A549 (cell line): ENCODE measurements around the gene PDGFRA.

Experiments used
- CTCF ChIP-seq: fragments of >200 bp; sonication (Bioruptor Twin); formaldehyde crosslinking; IDR thresholded peaks from 3 replicates; pipeline ENCODE4 v1.5.1; 2016
- ELK1 ChIP-seq: fragments of 150-350 bp; IDR thresholded peaks from 2 replicates; pipeline ENCODE4 v1.6.1; 2014; ENCODE audit warnings: low read depth, mild to moderate bottlenecking, low read length
- KDM1A ChIP-seq: fragments of 200-600 bp; sonication (generic); IDR thresholded peaks from 2 replicates; pipeline ENCODE4 v1.6.1; 2016; ENCODE audit warnings: low read depth, mild to moderate bottlenecking
- POLR2A ChIP-seq: IDR thresholded peaks from 2 replicates; pipeline ENCODE4 v1.6.1; 2012; ENCODE audit warnings: mild to moderate bottlenecking, low read length
- POLR2AphosphoS2 ChIP-seq: conservative IDR thresholded peaks from 2 replicates; pipeline ENCODE4 v1.6.1; 2012; ENCODE audit warnings: low read length, improper control_type of control experiment, inconsistent platforms
- RAD21 ChIP-seq, 2 experiments: fragments of >200 bp in 1 of 2; sonication (Bioruptor Twin) in 1 of 2; formaldehyde crosslinking in 1 of 2; IDR thresholded peaks in 1 of 2; conservative IDR thresholded peaks in 1 of 2; 2 replicates in 1 of 2; 3 replicates in 1 of 2; pipeline ENCODE4 v1.6.1; 2012 to 2018; ENCODE audit warnings: inconsistent platforms in 1 of 2
- RARB ChIP-seq: fragments of 250-450 bp; sonication (Bioruptor Pico); IDR thresholded peaks from 2 replicates; pipeline ENCODE4 v1.8.0; 2021; ENCODE audit warnings: mild to moderate bottlenecking, moderate library complexity
- RFX5 ChIP-seq: fragments of 450-650 bp; IDR thresholded peaks from 2 replicates; pipeline ENCODE4 v1.7.1; 2014; ENCODE audit warnings: antibody characterized with exemption, mild to moderate bottlenecking, moderate library complexity
- TF ChIP-seq, protein P1 (sequence below): fragments of 200-600 bp; sonication (generic); IDR thresholded peaks from 2 replicates; pipeline ENCODE4 v1.6.1; 2016; ENCODE audit warnings: antibody characterized with exemption, mild to moderate bottlenecking, moderate library complexity

GRCh38 chr4:54228961-54229501 lies at the start of gene PDGFRA:
- TF ChIP-seq CTCF, result no peak
- TF ChIP-seq RFX5, result no peak
- no peak for TF ChIP-seq POLR2A
- TF ChIP-seq ELK1, result no peak
- TF ChIP-seq KDM1A, result no peak
- TF ChIP-seq POLR2AphosphoS2, result no peak
- no peak for TF ChIP-seq RAD21 (conservative IDR thresholded peaks at IDR 0.05 in 1 of 2, IDR thresholded peaks at IDR 0.05 in 1 of 2)
- no peak for TF ChIP-seq RARB (CRISPR knock-in tag)
- TF ChIP-seq, protein P1, sequence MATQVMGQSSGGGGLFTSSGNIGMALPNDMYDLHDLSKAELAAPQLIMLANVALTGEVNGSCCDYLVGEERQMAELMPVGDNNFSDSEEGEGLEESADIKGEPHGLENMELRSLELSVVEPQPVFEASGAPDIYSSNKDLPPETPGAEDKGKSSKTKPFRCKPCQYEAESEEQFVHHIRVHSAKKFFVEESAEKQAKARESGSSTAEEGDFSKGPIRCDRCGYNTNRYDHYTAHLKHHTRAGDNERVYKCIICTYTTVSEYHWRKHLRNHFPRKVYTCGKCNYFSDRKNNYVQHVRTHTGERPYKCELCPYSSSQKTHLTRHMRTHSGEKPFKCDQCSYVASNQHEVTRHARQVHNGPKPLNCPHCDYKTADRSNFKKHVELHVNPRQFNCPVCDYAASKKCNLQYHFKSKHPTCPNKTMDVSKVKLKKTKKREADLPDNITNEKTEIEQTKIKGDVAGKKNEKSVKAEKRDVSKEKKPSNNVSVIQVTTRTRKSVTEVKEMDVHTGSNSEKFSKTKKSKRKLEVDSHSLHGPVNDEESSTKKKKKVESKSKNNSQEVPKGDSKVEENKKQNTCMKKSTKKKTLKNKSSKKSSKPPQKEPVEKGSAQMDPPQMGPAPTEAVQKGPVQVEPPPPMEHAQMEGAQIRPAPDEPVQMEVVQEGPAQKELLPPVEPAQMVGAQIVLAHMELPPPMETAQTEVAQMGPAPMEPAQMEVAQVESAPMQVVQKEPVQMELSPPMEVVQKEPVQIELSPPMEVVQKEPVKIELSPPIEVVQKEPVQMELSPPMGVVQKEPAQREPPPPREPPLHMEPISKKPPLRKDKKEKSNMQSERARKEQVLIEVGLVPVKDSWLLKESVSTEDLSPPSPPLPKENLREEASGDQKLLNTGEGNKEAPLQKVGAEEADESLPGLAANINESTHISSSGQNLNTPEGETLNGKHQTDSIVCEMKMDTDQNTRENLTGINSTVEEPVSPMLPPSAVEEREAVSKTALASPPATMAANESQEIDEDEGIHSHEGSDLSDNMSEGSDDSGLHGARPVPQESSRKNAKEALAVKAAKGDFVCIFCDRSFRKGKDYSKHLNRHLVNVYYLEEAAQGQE, result no peak
